Measurements from ENCODE around the gene MSMB. TPM values are rescaled to one million over a fixed set of nuclear protein-coding genes. Genes with fewer than 3 reads are reported as not detected.
"Not testable (repeated sequence)": the region's sequence is repeated elsewhere in the genome, so short reads cannot be mapped to it uniquely, and the experiment has no call there.

MSMB gene
- total RNA-seq, 1 experiment from 2014 or later: not detected

- DNase-seq (ENCODE audit: low spot score): no peak
These were observed 23.8 kb upstream of the MSMB start for GRCh38 chr10:46069771-46070463.

- no peak for DNase-seq (ENCODE audit: low spot score)
These were observed 22.8 kb upstream of the MSMB start for GRCh38 chr10:46068905-46069304.

GRCh38 chr10:46068117-46068516 lies 22.0 kb upstream of the MSMB start:
- no peak for DNase-seq (ENCODE audit: low spot score)

GRCh38 chr10:46064269-46064817 lies 18.3 kb upstream of the MSMB start:
- no peak for DNase-seq (ENCODE audit: low spot score)

GRCh38 chr10:46062723-46063428 lies 16.8 kb upstream of the MSMB start:
- DNase-seq (ENCODE audit: low spot score): no peak

GRCh38 chr10:46060706-46061105 lies 14.6 kb upstream of the MSMB start:
- DNase-seq (ENCODE audit: low spot score): no peak

GRCh38 chr10:46057927-46058326 lies 11.9 kb upstream of the MSMB start:
- not testable (repeated sequence) for DNase-seq (ENCODE audit: low spot score)

- no peak for DNase-seq (ENCODE audit: low spot score)
These were observed 11.0 kb upstream of the MSMB start for GRCh38 chr10:46057038-46057437.

GRCh38 chr10:46055771-46056170 lies 9.7 kb upstream of the MSMB start:
- no peak for DNase-seq (ENCODE audit: low spot score)

GRCh38 chr10:46053534-46054434 lies 7.7 kb upstream of the MSMB start:
- DNase-seq (ENCODE audit: low spot score): no peak

GRCh38 chr10:46052791-46053375 lies 6.8 kb upstream of the MSMB start:
- no peak for DNase-seq (ENCODE audit: low spot score)

- no peak for DNase-seq (ENCODE audit: low spot score)
These were observed 6.2 kb upstream of the MSMB start for GRCh38 chr10:46052057-46052790.

GRCh38 chr10:46050941-46051623 lies 5.0 kb upstream of the MSMB start:
- no peak for DNase-seq (ENCODE audit: low spot score)

GRCh38 chr10:46049497-46049831 lies 3.4 kb upstream of the MSMB start:
- not testable (repeated sequence) for DNase-seq (ENCODE audit: low spot score)

- DNase-seq (ENCODE audit: low spot score): no peak
These were observed 2.1 kb upstream of the MSMB start for GRCh38 chr10:46048152-46048551.

- no peak for DNase-seq (ENCODE audit: low spot score)
These were observed 3.5 kb downstream of the MSMB start for GRCh38 chr10:46042527-46042926.

GRCh38 chr10:46040004-46040403 lies 6.1 kb downstream of the MSMB start:
- no peak for DNase-seq (ENCODE audit: low spot score)

GRCh38 chr10:46037107-46037825 lies 8.8 kb downstream of the MSMB start:
- DNase-seq (ENCODE audit: low spot score): no peak

GRCh38 chr10:46035923-46036849 lies 9.9 kb downstream of the MSMB start:
- no peak for DNase-seq (ENCODE audit: low spot score)

All from A172 (cell line).